ENCODE measurements around the gene ZCCHC14.
"Not testable (repeated sequence)": the region's sequence is repeated elsewhere in the genome, so short reads cannot be mapped to it uniquely, and the experiment has no call there.

Gene ZCCHC14

GRCh38 chr16:87502308-87502969 lies 9.6 kb upstream of the ZCCHC14 start:
- Histone ChIP-seq H3K79me2 (ENCODE audit: insufficient read depth, low read depth) (no peaks in the 10 kb centered on the region), H2AFZ (ENCODE audit: low read depth) (no peak overlapping the region), H3K4me2 (no peak overlapping the region), H3K4me3 (IDR thresholded peaks at IDR 0.05; ENCODE audit: insufficient read depth, low read depth, low read length) (no peak overlapping the region), H3K36me3 (ENCODE audit: insufficient read depth) (no peaks in the 10 kb centered on the region), H4K20me1 (ENCODE audit: insufficient read depth) (no peaks in the 10 kb centered on the region), H3K4me1 (ENCODE audit: low read depth, poor library complexity, severe bottlenecking) (no peaks in the 10 kb centered on the region), H3K27me3 (ENCODE audit: insufficient read depth, low read depth) (peaks cover 26% of the 10 kb centered on the region; the same call in 1 of the 2 replicates), H3K27ac (no peak overlapping the region), H3K9ac (no peak overlapping the region)
- TF ChIP-seq, protein P1, sequence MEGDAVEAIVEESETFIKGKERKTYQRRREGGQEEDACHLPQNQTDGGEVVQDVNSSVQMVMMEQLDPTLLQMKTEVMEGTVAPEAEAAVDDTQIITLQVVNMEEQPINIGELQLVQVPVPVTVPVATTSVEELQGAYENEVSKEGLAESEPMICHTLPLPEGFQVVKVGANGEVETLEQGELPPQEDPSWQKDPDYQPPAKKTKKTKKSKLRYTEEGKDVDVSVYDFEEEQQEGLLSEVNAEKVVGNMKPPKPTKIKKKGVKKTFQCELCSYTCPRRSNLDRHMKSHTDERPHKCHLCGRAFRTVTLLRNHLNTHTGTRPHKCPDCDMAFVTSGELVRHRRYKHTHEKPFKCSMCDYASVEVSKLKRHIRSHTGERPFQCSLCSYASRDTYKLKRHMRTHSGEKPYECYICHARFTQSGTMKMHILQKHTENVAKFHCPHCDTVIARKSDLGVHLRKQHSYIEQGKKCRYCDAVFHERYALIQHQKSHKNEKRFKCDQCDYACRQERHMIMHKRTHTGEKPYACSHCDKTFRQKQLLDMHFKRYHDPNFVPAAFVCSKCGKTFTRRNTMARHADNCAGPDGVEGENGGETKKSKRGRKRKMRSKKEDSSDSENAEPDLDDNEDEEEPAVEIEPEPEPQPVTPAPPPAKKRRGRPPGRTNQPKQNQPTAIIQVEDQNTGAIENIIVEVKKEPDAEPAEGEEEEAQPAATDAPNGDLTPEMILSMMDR (conservative IDR thresholded peaks at IDR 0.05; ENCODE audit: low read depth, low read length) = no peak

GRCh38 chr16:87501117-87501516 lies 8.3 kb upstream of the ZCCHC14 start:
- Histone ChIP-seq H3K4me3 (IDR thresholded peaks at IDR 0.05; ENCODE audit: insufficient read depth, low read depth, low read length) (no peak overlapping the region), H3K27ac (no peak overlapping the region), H3K27me3 (ENCODE audit: insufficient read depth, low read depth) (peaks cover 15% of the 10 kb centered on the region; the same call in 1 of the 2 replicates), H3K4me1 (ENCODE audit: low read depth, poor library complexity, severe bottlenecking) (no peaks in the 10 kb centered on the region), H4K20me1 (ENCODE audit: insufficient read depth) (no peaks in the 10 kb centered on the region), H3K4me2 (no peak overlapping the region), H2AFZ (ENCODE audit: low read depth) (no peak overlapping the region), H3K9ac (no peak overlapping the region), H3K79me2 (ENCODE audit: insufficient read depth, low read depth) (no peaks in the 10 kb centered on the region), H3K36me3 (ENCODE audit: insufficient read depth) (no peaks in the 10 kb centered on the region)
- TF ChIP-seq, protein P1 (conservative IDR thresholded peaks at IDR 0.05; ENCODE audit: low read depth, low read length) = no peak

DNA sequence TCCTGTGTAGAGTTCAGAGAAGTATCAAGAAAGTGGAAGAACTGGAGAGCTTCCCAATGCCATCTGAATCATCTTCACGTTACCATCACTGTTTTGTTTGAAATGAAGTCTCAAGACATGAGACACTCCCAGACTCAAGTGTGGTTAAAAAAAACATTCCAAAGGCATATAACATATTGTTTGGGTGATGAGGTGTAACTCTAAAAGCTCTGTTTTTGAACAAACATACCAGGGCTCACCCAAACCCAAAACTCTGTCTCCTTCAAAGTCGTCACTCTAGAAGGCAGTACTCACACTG lies 6.3 kb upstream of the ZCCHC14 start:
- Histone ChIP-seq H3K79me2 (ENCODE audit: insufficient read depth, low read depth) (no peaks in the 10 kb centered on the region), H3K27ac (no peak overlapping the region), H3K4me2 (no peak overlapping the region), H4K20me1 (ENCODE audit: insufficient read depth) (no peaks in the 10 kb centered on the region), H3K4me3 (IDR thresholded peaks at IDR 0.05; ENCODE audit: insufficient read depth, low read depth, low read length) (no peak overlapping the region), H3K4me1 (ENCODE audit: low read depth, poor library complexity, severe bottlenecking) (no peaks in the 10 kb centered on the region), H2AFZ (ENCODE audit: low read depth) (no peak overlapping the region), H3K27me3 (ENCODE audit: insufficient read depth, low read depth) (peaks cover 7% of the 10 kb centered on the region; the same call in 1 of the 2 replicates), H3K9ac (no peak overlapping the region), H3K36me3 (ENCODE audit: insufficient read depth) (no peaks in the 10 kb centered on the region)
- TF ChIP-seq, protein P1 (conservative IDR thresholded peaks at IDR 0.05; ENCODE audit: low read depth, low read length) = no peak

DNA sequence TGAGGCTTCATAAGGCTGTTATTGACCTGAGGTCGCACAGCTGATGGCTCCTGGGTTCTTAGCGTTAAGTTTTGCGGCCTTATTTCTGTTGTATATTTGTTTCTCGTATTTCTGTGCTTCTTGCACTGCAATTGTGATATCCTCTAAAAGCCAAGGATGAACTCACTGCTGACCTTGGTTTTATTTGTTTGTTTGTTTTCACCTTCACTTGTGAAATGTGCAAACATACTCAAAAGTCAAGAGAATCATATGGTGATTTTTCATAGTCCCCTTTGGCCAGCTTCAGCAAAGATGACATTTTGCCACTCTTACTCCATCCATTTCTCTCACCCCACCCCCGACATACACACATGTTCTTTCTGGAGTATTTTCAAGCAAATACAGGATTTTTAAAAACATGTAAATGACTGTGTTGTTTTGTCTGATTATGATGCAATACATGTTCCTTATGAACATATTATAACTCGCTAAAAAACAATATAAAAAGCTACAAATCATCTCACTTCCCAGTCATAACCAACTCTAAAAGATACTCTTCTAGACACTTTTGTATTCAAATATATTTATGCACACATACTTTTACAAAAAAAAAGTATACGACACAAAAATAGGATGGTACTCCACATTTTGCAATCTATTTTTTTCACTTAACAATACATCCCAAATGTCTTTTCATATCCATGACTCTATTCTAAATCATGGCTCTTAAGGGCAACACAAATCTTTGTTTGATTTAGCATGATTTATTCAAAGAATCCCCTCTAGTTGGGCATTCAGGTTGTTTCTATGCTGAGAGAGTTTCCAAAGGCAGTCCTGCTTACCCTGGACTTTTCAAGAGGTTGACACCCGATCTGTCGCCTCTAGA lies 5.7 kb upstream of the ZCCHC14 start:
- TF ChIP-seq, protein P1 (conservative IDR thresholded peaks at IDR 0.05; ENCODE audit: low read depth, low read length) = no peak
- no peaks in the 10 kb centered on the region for H4K20me1 ChIP-seq (ENCODE audit: insufficient read depth)

GRCh38 chr16:87497767-87498290 lies 5.0 kb upstream of the ZCCHC14 start:
- H3K9ac ChIP-seq; H3K36me3 ChIP-seq (ENCODE audit: insufficient read depth); H4K20me1 ChIP-seq (ENCODE audit: insufficient read depth); H2AFZ ChIP-seq (ENCODE audit: low read depth); H3K27me3 ChIP-seq (ENCODE audit: insufficient read depth, low read depth); H3K4me1 ChIP-seq (ENCODE audit: low read depth, poor library complexity, severe bottlenecking); H3K4me2 ChIP-seq; H3K79me2 ChIP-seq (ENCODE audit: insufficient read depth, low read depth); H3K27ac ChIP-seq; H3K4me3 ChIP-seq (IDR thresholded peaks at IDR 0.05; ENCODE audit: insufficient read depth, low read depth, low read length): not testable (repeated sequence)

More for the DNA sequence above, 5.7 kb upstream of the ZCCHC14 start:
- Histone ChIP-seq H3K27me3 (ENCODE audit: insufficient read depth, low read depth) (peaks cover 7% of the 10 kb centered on the region; the same call in 1 of the 2 replicates), H3K4me3 (IDR thresholded peaks at IDR 0.05; ENCODE audit: insufficient read depth, low read depth, low read length) (no peak overlapping the region), H3K9ac (no peak overlapping the region), H2AFZ (ENCODE audit: low read depth) (no peak overlapping the region), H3K36me3 (ENCODE audit: insufficient read depth) (no peaks in the 10 kb centered on the region), H3K79me2 (ENCODE audit: insufficient read depth, low read depth) (no peaks in the 10 kb centered on the region), H3K4me1 (ENCODE audit: low read depth, poor library complexity, severe bottlenecking) (no peaks in the 10 kb centered on the region), H3K27ac (no peak overlapping the region), H3K4me2 (no peak overlapping the region)

DNA sequence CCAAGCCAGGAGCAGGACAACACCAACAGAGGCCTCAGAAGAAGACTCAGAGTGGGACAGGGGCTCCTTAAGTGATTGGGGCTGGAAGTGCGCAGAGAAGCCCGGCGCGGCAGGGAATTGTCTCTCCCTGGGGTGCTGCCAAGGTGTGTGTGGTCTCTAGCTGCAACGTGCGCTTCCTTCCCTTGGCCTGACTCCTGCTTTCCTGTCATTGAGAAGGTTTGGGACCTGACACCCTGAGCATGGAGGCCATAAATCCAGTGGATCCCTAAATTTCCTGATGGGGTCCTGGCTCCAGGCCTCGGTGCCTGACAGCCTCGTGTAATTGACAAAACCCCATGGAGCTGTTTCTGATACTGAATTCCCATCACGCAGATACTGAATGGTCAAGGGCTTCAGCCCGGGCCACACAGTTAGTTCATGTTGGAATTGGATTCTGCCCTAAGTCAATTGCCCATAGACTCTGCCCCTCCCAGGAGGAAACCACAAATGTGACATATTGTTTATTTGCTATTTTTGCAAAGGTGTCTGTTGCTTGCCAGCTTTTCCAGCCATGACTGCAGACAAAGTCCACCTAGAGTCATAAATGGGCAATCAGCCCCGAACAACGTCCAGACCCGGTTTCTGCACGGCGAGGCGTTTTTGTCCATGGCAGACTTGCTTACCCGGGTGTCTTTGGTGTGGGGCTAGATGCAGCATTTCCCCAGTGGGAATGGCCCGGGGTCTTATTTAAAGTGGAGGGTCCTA lies 4.4 kb upstream of the ZCCHC14 start:
- not testable (repeated sequence) for H2AFZ ChIP-seq (ENCODE audit: low read depth); H3K9ac ChIP-seq; H3K27ac ChIP-seq; H3K79me2 ChIP-seq (ENCODE audit: insufficient read depth, low read depth); H3K4me2 ChIP-seq; H4K20me1 ChIP-seq (ENCODE audit: insufficient read depth); H3K36me3 ChIP-seq (ENCODE audit: insufficient read depth); H3K4me3 ChIP-seq (IDR thresholded peaks at IDR 0.05; ENCODE audit: insufficient read depth, low read depth, low read length); H3K4me1 ChIP-seq (ENCODE audit: low read depth, poor library complexity, severe bottlenecking); H3K27me3 ChIP-seq (ENCODE audit: insufficient read depth, low read depth)
